GM12801 (cell line): ENCODE measurements around the gene MGME1.

ENCODE experiments used
- CTCF ChIP-seq: IDR thresholded peaks from one replicate; pipeline ENCODE4 v1.5.1; 2011; ENCODE audit warnings: control low read depth; ENCODE audit not compliant: insufficient read length; ENCODE audit errors: extremely low read depth

MGME1 gene

DNA sequence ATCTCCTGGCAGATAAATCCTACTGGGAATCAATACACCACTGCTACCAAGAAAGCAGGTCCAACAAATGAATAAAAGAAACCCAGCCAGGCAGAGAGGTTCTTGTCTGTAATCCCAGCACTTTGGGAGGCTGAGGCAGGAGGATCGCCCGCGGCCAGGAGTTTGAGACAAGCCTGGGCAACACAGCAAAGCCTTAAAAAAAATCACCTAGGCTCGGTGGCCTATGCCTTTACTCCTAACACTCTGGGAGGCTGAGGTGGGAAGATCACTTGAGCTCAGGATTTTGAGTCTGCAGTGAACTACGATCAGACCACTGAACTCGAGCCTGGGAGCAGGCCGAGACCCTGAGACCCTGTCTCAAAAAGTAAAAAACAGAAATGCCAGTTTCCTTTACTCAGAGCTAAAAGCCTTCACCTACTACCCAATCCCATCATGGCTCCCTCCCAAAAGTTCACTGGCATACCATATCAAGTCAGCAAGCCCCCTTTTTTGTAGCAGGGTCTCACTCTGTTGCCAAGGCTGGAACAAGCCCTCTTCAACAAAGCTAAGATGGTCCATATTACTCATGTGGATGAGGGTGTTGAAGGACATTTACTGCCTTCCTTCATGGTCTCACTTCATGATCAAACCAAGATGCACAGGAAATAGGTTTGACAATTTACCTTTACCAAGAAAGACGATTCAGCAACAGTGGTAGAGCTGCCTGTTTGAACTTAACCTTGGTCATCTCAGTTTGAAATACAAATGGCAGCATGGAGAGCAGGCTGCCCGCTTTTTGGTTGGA lies 5.5 kb upstream of the MGME1 start:
- no peak for TF ChIP-seq CTCF

GRCh38 chr20:17964073-17964472 lies 4.7 kb upstream of the MGME1 start:
- TF ChIP-seq CTCF: no peak

GRCh38 chr20:17964632-17965031 lies 4.2 kb upstream of the MGME1 start:
- TF ChIP-seq CTCF: no peak

DNA sequence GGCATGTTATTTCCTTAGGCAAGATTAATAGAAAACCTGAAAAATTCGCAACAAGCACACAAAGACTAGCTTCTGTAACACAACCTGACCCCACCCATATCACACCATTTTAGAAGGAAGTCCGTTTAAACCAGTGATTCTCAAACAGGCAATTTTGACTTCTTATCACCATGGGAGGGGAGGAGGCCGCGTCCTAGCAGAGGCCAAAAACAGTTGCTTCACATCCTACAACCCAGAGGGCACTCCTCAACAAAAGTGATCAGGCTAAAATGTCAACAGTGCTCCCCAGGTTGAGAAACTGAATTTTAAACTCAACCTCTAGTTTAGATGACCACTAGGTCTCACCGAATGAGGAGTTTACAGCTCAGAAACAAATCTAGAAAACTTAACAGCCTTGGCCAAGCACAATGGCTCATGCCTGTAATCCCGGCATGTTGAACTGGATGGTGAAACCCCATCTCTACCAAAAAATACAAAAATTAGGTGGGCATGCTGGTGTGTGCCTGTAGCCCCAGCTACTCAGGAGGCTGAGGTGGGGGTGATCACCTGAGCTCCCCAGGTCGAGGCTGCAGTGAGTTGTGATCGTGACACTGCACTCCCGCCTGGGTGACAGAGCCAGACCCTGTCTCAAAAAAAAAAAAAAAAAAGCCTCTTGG lies 3.6 kb upstream of the MGME1 start:
- no peak for TF ChIP-seq CTCF

- TF ChIP-seq CTCF: no peak
Measured at GRCh38 chr20:17966432-17967310, 2.1 kb upstream of the MGME1 start.

- no peak for TF ChIP-seq CTCF
Measured at GRCh38 chr20:17967521-17968365, 1.1 kb upstream of the MGME1 start.
